Myocyte (in vitro differentiated cells): Measurements from ENCODE around the gene ZNF497. TPM values are rescaled to one million over a fixed set of nuclear protein-coding genes. Genes with fewer than 3 reads are reported as not detected.
"Not testable (repeated sequence)": the region's sequence is repeated elsewhere in the genome, so short reads cannot be mapped to it uniquely, and the experiment has no call there.

Experiments used
- DNase-seq: peaks from one replicate; pipeline ENCODE4 v3.0.0-alpha.2; 2012; ENCODE audit warnings: low read depth
- total RNA-seq: library from RNA; depleted of rRNA; stranded (reverse); fragments of >200 nt; gene quantifications from 2 replicates; pipeline ENCODE4 v1.2.3, GENCODE V29; 2014

The ZNF497 gene
- total RNA-seq, 1 donor from 2014 or later, result 1.7 TPM

DNA sequence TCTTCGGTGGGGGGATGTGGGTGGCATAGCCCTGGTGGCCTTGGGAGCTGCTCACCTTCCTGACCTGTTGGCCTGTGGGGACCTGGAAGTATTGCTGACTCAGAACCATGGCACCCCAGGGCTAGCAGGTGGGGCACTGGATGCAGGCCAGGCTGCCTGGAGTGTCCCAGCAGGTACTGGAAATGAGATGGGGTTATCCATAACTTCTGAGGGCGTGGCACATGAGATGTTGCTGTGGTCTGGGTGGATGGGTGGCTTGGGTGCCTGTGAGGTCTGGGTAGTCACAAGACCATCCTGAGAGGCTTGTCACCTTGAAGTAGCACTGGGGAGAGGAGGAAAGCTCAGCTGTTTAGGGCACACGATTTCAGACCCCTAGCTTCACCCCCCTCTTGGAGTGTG lies 32.3 kb upstream of the ZNF497 start:
- no peak for DNase-seq

DNA sequence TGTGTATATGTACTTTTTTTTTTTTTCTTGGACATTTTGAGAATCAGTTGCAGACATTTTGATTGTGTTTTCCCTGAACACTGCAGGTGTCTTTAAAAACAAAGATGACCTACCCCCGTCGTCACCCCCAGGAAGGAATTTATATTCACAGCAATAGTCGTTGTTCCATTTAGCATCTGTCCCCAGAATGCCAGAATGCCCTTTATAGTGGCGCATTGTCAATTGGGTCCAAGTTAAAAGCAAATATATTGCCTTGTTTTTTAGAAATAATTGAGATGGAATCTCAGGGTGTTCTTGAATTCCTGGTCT lies 31.1 kb upstream of the ZNF497 start:
- DNase-seq, result no peak

DNA sequence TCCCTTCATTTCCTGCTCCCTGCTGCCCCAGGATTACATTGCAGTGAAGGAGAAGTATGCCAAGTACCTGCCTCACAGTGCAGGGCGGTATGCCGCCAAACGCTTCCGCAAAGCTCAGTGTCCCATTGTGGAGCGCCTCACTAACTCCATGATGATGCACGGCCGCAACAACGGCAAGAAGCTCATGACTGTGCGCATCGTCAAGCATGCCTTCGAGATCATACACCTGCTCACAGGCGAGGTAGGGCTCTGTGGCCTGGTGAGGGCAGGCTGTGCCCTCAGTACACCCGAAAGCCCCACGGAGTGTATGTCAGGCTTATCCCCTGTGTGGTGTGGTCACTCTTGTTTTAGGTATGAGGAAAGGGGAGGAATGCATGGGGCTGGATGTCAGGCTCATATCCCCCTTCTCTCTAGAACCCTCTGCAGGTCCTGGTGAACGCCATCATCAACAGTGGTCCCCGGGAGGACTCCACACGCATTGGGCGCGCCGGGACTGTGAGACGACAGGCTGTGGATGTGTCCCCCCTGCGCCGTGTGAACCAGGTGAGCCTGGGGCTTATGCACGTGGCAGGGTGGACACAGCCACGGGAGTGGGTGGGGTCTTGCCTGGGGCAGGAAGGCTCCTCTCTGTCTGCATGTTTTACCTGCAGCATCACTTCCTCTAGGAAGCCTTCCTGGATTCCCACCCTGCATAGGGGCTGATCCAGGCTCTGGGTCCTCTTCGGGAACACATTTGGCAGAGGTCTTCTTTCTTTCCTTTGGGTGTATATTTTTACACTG lies 30.6 kb upstream of the ZNF497 start:
- no peak for DNase-seq

DNA sequence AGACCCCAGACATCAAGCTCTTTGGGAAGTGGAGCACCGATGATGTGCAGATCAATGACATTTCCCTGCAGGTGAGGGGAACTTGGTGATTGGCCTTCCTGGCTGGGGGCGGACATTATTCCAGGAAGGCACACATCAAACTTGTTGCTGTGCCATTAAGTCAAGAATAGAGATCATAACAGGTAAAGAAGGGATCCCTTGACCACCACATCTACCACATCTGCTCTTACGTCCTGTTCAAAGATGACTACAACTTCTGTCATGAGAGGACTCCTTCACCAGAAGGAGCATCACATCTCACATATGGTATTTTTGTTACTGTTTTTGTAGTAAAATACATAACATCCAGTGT lies 25.6 kb upstream of the ZNF497 start:
- DNase-seq, result no peak

DNA sequence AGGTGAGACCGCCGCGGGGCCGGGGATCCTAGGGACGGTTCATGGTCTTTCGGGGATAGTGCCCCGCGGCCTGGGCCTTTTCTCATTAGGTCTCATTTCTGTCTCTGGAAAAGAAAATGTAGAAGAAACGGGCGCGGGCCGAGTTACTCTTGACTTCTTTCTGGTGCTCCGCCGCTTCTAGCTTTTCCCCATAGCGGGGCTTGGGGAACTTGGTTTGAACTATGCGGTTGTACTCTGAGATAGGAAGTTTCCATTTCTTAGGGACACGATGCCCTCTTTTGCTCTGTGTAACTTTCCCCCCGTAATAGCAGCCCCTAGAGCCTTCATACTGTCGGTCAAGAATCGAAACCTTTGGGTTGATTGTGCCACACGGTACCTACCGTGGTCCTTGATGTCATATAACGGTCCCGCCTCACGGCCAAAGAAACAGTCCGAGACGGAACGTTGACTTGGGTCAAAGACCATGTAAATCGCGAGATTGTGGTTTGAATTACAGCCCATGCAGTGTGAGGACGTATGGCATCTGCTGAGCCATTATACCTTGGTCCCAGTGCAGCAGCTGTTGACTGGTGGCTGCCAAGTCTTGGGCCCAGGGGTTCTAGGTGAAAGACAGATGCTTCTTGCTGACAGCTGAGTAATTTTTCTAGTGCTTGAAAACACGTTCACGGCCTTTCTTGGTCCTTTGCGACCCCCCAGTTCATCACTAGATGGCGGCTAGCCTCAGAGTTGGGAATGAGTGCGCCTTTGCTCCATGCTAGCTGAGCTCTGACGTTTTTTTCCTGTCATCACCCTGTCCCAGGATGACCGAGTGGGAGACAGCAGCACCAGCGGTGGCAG lies 25.0 kb upstream of the ZNF497 start:
- peak; percentile 47 for DNase-seq

DNA sequence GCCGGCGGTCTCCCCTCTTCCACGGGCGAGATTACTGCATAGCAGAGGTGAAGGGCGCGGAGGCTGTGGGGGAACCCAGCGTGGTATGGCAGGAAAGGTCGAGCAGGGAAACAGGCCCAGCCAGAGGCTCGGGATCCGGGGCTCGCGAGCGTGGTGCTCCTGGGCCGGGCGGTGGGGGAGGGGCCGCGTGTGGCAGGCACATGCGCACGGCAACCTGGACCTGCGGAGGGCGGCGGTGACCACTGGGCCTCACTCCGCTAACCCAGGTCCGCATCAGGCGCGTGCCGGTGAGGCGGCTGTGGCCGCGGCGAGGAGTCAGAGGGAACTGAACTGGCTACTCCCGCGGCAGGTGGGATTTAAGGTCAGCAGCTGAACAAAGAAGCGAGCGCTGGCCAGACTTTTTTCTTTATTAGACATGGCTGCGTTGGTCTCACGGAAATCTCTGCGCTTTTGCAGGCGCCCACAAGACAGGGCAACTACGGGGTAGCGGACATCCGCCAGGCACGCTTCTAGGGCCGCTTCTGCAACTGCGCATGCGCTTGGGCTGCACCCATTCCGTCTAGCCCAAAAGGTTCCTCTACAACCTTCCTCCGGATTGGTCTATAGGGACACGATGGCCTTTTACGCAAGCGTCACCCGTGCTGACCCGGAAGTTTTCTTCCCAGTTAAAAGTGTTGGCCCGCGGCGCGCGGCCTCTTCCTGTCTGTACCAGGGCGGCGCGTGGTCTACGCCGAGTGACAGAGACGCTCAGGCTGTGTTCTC lies 24.2 kb upstream of the ZNF497 start, which contains the start of gene RPS5:
Gene RPS5, plus strand, starts transcription at position 694 of the 762 bp plus-strand sequence. CDS start 869 bp downstream, outside the sequence.
- DNase-seq, result peak; percentile 99

DNA sequence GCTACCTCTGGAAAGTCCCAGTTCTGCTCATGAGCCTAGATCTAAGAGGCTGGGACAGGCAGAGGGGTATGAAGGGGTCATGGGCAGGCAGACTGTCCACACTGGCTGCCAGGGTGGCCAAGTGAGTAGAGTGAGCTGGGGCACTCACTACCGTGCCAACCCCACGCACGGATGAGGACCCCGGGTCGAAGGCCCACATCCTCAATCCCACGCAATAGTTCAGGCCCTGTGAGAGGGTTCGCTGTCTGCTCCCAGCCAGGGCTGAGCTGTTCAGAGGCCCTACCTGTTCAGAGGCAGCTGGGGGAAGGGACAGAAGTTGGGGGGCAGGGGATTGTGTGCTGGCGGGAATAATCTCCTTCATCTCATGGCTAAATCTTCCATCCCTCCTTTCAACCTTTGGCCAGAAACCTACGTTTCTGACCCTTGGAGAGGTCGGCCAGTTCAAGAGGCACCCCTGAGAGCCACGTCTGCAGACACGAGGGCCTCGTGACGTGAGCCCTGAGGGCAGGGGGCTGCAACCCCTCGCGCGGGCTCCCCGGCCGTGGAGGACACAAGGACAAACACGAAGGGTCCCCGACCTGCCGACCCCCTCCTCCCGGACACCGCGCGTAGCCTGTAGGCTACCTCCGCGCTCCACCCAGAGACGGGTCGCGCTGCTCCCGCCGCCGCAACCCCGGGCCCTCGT lies 23.5 kb upstream of the ZNF497 start:
- no peak for DNase-seq

DNA sequence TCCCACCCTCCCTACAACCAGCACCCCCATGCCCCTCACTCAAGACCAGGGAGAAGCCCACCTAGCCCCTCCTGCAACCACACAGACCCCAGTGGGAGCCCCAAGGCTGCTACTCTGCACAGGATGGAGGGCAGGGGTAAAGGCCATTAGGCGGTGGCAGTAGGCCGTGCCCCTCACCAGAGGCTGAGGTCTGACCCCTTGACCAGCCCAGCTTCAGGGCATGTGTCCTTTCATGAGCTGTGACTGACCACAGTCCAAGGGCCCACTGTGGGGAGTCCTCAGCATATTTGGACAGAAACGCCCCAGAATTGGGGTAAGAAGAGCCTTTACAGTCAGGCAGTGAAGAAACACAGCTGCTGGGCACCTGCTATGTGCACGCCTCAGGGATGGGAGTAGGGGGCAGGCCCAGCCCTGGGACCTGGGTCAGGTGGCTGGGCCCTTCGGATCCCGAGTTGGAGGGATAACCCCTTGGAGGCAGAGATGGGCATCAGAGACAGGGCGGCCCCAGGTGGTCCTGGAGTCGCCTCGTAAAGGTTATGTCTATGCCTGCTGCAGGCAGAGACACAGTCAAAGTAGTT lies 22.9 kb upstream of the ZNF497 start:
- no peak for DNase-seq

DNA sequence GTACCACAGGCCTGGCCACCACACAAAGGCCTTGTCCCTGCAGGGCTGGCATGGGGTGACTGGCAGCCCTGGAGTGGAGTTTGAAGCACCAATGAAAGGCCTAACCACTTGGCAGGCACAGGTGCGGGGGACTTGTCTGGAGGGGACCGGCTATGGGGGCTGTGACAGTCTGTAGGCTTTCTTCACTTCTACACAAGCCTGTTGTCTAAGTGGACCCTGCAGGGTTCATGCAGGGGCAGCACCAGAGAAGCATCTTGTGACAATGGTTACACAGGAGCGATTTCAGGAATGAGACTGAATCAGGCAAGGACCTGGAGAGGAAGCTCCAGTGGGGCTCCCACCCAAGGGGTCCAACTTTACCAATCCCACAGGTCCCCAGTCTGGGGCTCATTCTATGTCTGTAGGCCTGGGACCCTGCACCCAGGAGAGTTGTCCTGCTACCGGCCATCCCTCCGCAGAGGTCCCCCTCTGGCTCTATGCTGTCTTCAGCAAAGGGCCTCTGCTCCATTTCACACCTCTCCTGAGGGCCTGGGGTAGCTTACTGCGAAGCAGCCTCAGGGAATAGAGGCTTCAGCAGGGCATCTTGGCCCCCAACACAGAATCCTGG lies 20.5 kb upstream of the ZNF497 start:
- DNase-seq, result no peak

DNA sequence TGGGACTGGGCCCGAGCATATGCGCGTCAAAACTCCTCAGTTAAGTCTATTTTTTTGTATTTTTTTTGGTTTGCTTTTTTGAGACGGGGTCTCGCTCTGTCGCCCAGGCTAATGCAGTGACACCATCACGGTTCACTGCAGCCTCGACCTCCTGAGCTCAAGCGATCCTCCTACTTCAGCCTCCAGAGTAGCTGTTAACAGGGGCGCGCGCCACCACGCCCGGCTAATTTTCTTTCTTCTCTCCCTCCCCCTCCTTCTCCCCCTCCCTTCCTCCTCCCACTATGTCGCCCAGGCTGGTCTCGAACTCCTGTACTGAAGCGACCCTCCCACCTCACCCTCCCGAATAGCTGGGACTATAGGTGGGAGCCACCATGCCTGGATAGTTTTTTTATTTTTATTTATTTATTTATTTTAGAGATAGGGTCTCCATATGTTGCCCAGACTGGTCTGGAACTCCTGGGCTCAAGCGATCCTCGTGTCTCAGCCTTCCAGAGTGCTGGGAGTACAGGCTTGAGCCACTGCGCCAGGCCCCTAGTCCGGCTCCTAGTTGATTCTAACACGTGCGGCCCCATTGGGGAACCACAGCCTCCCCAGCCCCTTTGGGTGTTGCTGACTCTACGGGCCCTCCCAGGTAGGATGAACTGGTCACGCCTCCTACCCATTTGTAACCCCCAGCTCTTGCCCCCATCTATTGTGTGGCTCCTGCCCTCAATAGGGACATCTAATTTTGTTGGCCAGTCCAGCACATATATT lies 19.1 kb upstream of the ZNF497 start:
- no peak for DNase-seq

DNA sequence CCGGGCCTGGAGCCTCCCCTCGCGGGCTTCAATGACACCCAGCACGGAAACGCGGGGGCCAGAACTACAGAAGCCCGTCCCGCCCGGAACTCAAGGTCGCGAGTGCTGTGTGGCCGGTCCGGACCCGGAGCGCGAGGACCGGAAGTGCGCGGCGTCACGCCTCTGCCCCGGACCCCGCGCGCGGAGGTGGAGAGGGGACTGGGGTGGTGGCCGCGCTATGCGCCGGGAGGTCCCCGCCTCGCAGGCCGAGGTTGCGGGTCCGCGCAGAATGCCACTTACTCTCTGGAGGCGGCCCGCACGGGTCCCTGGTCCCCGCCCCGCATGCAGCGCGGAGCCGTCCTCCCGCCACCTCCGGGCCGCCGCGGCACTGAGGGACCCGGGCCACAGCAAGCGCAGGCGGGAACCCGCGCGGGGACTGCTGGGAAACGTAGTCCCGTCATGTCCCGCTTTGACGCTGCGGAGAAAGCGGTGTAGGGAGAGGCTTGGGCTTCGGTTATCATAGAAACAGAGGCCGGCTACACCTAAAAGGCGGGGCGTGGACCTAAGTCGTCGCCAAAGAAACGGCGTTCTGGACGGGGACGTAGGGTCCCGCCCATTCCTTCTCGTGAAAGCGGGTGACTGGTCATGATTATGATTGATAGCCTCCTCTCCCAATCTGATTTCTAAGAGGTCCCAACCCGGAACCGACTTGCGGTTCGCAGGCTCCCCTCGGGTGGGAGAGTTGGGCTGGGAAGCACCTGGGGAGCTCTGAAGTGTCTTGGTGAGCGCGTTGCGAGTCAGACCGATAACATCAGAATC lies 18.3 kb upstream of the ZNF497 start, which contains the start of gene ZNF837:
Gene ZNF837, minus strand, starts transcription at position 369 of the 798 bp plus-strand sequence. CDS start 11,698 bp downstream, outside the sequence.
- DNase-seq, result peak; percentile 100

DNA sequence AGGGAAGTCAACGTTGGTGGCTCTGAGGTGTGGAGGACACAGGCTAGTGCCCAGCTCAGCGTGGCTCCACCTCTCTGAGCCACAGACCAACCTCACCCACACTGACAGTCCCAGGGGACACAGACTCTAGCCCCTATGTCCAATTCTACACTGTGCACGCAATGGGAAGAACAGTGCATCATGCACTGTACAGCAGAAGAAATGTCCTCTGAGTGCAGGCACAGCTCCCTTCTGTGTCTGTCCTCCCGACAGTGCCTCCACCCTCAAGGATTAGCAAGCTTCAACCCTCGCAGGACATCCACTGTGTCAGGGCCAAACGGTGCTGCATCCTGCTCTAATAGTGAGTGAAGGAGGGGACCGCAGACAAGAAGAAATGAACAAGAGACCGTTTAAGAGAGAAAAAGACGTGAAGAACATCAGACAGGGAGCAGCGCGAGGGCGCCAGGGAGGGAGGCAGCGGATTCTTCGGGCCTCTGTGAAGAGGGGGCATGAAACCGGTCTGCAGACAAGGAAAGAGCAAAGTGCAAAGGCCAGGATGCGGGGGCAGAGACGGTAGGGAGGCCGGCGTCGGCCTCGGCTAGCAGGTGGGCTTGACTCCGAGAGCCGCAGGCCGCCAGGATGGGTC lies 17.6 kb upstream of the ZNF497 start:
- DNase-seq, result no peak

DNA sequence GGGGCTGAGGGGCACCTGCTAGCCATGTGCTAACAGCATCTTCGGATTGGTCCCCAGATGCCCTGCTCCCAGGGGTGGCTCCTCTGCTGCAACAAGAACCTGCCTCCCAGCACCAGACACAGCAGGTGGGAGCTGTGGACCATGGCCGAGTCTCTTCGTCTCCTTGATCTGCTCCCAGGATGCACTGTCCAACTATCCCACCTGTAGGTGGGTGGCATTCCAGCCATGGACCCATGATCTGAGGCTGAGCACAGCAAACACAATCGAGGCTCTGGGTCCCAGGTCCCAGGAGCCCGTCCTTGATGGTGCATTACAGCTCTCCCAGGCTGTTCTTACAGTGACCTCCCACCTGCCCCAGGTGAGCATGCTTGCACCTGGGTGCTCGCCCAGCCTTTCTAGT lies 16.7 kb upstream of the ZNF497 start:
- no peak for DNase-seq

DNA sequence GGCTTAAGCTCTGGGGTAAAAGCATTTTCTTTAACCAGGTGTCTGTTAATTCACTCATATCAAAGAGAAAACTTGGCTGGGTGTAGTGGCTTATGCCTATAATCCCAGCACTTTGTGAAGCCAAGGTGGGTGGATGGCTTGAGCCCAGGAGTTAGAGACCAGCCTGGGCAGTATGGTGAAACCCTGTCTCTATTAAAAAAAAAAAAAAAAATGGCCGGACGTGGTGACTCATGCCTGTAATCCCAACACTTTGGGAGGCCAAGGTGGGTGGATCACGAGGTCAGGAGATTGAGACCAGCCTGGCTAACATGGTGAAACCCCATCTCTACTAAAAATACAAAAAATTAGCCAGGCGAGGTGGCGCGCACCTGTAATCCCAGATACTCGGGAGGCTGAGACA lies 14.2 kb upstream of the ZNF497 start:
- DNase-seq, result not testable (repeated sequence)

DNA sequence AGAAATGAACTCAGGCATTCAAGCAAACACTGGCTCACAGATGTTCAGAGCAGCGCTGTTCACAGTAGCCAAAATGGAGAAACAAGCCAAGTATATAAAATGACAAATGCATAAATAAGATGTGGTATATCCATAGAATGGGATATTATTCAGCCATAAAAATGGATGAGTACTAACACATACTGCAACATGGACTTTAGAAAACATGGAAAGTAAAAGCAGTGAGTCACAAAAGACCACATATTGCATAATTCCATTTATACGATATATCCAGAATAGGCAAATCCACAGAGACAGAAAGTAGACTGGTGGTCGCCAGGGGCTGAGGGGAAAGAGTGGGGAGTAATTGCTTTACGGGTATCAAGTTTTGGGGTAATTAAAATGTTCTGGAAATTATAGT lies 11.6 kb upstream of the ZNF497 start:
- DNase-seq, result no peak

DNA sequence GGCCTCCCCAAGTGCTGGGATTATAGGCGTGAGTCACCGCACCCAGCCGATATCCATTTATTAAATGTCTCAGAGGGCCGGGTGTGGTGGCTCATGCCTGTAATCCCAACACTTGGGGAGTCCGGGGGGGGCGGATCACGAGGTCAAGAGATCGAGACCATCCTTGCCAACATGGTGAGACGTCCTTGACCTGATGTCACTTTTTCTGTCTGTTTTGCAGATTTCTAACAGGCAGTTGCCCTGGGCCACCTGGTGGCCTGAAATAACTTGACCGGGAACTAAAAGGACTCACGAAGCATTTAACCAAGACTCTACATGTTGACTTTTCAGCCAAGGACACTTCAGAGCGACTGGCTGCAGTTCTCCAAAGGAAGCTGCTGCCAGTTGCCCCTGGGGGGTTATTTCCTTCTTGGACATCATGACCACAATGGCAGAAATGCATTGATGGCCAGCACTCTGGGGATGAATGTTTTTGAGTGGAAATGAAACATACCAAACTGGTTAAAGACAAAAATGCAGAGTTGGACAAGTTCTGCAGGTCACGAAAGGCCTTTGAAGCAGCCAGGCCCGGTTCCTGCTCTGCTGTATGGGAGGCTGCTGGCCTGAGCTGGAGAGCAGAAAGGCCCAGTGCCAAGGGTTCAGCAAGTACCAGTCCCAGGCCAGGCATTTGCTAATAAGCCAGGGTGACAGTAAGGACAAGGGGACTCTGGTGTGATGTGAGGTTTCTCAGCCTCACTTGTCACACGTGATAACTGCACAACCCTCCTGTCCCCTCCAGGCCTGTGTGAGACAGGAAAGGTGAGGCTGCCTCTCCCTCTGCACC lies 10.0 kb upstream of the ZNF497 start:
- no peak for DNase-seq

DNA sequence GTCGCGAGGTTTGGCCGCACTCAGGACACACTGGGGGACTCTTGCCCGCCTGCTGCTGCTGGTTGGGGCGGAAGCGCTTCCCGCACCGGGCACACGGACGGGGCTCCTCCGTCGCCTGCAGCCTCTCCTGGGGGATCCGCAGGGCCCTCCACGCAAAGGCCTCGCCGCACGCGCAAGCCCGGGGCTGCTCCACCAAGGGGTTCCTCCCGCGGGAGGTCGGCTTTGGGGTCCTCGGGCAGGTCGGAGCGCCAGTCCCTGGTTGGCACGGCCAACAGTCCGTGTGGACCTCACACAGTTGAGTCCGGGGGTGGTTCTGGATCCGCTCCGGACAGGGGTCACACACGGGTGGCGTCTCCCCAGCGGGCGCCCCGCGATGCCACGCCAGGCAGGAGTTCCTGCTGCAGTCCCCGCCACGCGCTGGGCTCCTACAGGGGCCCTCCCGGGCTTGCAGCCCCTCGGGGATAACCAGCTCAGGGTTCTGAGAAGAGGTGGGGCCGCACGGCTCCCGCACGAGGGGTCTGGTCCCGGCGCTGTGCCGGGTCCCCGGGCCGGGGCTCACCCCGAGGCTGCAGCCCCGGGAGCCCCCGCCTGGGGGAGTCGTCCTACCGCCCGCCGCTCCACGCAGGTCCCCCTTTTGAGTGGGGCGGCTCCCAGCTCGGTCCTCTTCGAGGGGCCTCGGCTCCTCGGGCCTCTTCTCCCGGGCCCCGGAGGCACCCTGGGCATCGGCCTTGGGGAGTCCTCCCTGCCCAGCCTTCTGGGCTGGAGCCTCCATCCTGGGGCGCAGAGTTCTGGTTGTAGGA lies 6.2 kb upstream of the ZNF497 start:
- DNase-seq, result no peak
